ENCODE data around the gene HBG2.
"Not testable (repeated sequence)": the region's sequence is repeated elsewhere in the genome, so short reads cannot be mapped to it uniquely, and the experiment has no call there.

The HBG2 gene

DNA sequence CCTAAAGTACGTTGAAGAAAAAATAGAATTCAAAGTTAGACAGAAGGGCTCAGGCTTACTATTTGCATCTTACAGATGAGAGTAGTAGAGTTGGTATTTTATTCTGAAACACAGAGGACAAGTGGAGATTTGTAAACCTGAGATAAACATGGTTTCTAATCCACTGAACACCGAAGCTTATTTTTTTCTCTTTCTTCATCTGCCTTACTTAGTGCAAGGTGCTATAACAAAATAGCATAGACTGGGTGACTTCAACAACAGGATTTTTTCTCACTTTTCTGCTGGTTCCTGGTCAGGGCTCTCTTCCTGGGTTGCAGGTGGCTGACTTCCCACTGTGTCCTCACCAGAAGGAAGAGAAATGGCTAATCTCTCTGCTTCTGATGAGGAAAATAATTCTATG lies 2.8 kb downstream of the HBG2 start:
- TF ChIP-seq, protein P1, sequence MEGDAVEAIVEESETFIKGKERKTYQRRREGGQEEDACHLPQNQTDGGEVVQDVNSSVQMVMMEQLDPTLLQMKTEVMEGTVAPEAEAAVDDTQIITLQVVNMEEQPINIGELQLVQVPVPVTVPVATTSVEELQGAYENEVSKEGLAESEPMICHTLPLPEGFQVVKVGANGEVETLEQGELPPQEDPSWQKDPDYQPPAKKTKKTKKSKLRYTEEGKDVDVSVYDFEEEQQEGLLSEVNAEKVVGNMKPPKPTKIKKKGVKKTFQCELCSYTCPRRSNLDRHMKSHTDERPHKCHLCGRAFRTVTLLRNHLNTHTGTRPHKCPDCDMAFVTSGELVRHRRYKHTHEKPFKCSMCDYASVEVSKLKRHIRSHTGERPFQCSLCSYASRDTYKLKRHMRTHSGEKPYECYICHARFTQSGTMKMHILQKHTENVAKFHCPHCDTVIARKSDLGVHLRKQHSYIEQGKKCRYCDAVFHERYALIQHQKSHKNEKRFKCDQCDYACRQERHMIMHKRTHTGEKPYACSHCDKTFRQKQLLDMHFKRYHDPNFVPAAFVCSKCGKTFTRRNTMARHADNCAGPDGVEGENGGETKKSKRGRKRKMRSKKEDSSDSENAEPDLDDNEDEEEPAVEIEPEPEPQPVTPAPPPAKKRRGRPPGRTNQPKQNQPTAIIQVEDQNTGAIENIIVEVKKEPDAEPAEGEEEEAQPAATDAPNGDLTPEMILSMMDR (IDR thresholded peaks at IDR 0.05; ENCODE audit: low read depth, low read length, missing control alignments), result no peak
- H3K4me3 ChIP-seq (ENCODE audit: low read depth, low read length), result no peak overlapping the region
- in situ Hi-C loops (cut with HindIII; ENCODE audit: low sequenced_read_pairs), result no loop called here
- DNase-seq (ENCODE audit: low read depth), result no peak

DNA sequence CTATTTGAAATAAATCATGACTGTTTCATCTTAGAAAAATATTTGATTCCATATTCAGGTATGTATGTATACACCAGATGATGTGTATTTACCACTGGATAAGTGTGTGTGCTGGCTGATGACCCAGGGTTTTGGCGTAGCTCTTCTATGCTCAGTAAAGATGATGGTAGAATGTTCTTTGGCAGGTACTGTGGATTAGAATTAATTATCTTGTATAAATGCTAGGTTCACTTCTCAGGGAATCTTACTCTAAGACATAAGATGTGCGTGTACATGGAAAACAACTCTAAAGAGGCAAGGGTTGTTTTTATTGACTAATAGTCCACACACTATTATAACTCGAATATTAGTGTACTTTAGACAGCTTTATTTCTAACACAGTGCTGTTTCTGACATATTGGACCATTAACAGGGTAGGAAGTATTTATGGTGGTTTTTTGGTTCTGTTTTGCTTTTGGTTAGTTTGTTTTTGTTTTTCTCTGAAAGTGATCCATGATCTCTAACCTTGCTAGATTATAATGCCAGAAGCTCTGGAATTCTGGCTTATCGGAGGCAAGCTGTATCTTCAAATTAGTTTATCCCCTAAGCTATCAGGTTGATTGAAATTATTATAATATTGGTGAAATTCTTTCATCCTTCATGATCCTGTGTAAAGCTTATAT lies 3.9 kb downstream of the HBG2 start:
- in situ Hi-C loops (cut with HindIII; ENCODE audit: low sequenced_read_pairs), result no loop called here
- no peak for DNase-seq (ENCODE audit: low read depth)
- no peak overlapping the region for H3K4me3 ChIP-seq (ENCODE audit: low read depth, low read length)
- TF ChIP-seq, protein P1 (IDR thresholded peaks at IDR 0.05; ENCODE audit: low read depth, low read length, missing control alignments), result no peak

DNA sequence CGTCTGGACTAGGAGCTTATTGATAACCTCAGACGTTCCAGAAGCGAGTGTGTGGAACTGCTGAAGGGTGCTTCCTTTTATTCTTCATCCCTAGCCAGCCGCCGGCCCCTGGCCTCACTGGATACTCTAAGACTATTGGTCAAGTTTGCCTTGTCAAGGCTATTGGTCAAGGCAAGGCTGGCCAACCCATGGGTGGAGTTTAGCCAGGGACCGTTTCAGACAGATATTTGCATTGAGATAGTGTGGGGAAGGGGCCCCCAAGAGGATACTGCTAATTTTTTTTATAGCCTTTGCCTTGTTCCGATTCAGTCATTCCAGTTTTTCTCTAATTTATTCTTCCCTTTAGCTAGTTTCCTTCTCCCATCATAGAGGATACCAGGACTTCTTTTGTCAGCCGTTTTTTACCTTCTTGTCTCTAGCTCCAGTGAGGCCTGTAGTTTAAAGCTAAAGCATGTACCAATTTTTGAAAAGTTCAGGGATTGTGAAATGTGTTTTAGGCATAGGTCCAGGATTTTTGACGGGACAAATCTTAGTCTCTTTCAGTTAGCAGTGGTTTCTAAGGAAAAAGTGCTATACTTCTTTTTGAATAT lies 4.7 kb downstream of the HBG2 start, which contains the start of gene HBG1:
TSS of gene HBG1 (minus strand) at position 51 of the 590 bp plus-strand sequence. CDS start 53 bp downstream, outside the sequence.
- H3K4me3 ChIP-seq (ENCODE audit: low read depth, low read length); DNase-seq (ENCODE audit: low read depth); in situ Hi-C loops (cut with HindIII; ENCODE audit: low sequenced_read_pairs): not testable (repeated sequence)

DNA sequence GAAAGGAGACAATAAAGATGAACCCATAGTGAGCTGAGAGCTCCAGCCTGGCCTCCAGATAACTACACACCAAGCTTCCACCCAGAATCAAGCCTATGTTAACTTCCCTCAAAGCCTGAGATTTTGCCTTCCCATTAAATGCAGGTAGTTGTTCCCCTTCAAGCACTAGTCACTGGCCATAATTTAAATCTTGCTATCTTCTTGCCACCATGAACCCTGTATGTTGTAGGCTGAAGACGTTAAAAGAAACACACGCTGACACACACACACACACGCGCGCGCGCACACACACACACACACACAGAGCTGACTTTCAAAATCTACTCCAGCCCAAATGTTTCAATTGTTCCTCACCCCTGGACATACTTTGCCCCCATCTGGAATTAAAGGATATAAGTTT lies 6.1 kb downstream of the HBG2 start:
- H3K4me3 ChIP-seq (ENCODE audit: low read depth, low read length); in situ Hi-C loops (cut with HindIII; ENCODE audit: low sequenced_read_pairs); DNase-seq (ENCODE audit: low read depth): not testable (repeated sequence)

DNA sequence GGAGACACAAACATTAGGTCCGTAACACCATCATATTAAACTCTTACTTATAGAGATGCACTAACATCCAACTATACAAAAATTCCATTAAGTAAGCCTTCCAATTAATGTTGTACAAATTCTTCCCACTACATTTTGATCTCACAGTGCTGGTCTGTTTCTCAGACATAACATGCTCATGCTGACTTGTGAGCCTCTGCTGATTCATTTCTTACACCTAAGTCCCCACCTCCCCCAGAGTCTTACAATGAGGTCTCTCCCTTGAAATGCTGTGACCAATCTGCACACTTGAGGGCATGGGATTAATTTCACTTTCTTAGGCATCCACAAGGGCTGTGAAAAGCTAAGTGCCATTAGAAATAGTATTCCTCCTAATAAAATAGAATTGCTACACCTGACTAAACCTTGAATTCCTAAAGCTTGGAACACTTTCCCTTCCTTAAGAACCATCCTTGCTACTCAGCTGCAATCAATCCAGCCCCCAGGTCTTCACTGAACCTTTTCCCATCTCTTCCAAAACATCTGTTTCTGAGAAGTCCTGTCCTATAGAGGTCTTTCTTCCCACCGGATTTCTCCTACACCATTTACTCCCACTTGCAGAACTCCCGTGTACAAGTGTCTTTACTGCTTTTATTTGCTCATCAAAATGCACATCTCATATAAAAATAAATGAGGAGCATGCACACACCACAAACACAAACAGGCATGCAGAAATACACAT lies 6.9 kb downstream of the HBG2 start:
- TF ChIP-seq, protein P1 (IDR thresholded peaks at IDR 0.05; ENCODE audit: low read depth, low read length, missing control alignments), result no peak
- DNase-seq (ENCODE audit: low read depth), result no peak
- in situ Hi-C loops (cut with HindIII; ENCODE audit: low sequenced_read_pairs), result no loop called here
- no peak overlapping the region for H3K4me3 ChIP-seq (ENCODE audit: low read depth, low read length)

DNA sequence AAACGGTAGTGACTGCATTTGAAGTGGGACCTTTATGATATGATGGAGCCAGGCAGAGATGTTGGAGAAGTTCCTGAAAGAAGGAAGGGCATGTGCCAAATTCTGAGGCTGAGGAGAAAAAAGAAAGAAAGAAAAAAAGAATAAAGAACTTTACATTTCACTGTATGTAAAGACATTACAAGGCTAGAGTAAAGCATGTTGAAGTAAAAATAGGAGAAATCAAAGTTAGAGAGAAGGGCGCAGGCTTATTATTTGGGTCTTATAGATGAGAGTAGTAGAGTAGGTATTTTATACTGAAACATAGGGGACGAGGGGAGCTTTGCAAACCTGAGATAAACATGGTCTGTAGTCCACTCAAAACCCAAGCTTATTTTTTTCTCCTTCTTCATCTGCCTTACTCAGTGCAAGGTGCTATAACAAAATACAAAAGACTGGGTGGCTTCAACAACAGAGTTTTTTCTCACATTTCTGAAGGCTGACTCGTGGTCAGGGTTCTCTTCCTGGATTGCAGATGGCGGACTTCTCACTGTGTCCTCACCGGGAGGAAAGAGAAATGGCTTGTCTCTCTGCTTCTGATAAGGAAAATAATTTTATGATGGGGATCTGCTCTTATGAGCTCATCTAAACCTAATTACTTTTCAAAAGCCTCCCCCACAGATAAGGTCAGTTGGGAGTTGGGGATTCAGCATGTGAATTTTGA lies 7.7 kb downstream of the HBG2 start:
- no peak for DNase-seq (ENCODE audit: low read depth)
- no peak overlapping the region for H3K4me3 ChIP-seq (ENCODE audit: low read depth, low read length)
- in situ Hi-C loops (cut with HindIII; ENCODE audit: low sequenced_read_pairs), result no loop called here
- TF ChIP-seq, protein P1 (IDR thresholded peaks at IDR 0.05; ENCODE audit: low read depth, low read length, missing control alignments), result no peak

DNA sequence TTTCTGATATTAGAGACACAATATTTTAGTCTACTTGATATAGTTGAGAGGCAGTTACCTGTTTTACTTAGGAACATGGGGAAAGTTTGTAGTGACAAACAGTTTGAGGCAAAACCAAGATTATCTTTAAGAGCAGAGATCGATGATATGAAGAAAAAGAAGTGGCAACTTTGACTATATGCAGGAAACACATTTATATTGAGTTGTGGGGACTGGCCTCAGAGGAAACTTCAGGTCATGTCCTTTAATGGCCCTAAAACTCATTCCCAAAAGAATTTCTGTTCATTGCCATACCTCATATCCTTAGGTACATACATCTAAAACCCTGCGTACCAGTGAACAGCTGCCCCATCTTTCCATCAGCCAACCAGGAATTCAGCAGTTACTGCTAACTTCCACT lies 9.4 kb downstream of the HBG2 start:
- TF ChIP-seq, protein P1 (IDR thresholded peaks at IDR 0.05; ENCODE audit: low read depth, low read length, missing control alignments), result no peak
- no peak overlapping the region for H3K4me3 ChIP-seq (ENCODE audit: low read depth, low read length)
- no peak for DNase-seq (ENCODE audit: low read depth)
- in situ Hi-C loops (cut with HindIII; ENCODE audit: low sequenced_read_pairs), result no loop called here

Measured in astrocyte of the cerebellum (primary cell).